Bronchial epithelial cell (primary cell): ENCODE data around the gene RPL28. TPM values are rescaled to one million over a fixed set of nuclear protein-coding genes. Genes with fewer than 3 reads are reported as not detected.

Source experiments
- DNase-seq: peaks from one replicate; pipeline ENCODE4 v3.0.0-alpha.2; 2010; ENCODE audit warnings: low read depth
- FAIRE-seq: peaks from 2 replicates; lab custom pipeline; 2011; peaks lifted over from hg19 to GRCh38; lab: Jason Lieb, UNC
- H3K27me3 ChIP-seq: 2 replicates; pipeline ENCODE4 v1.5.1; 2011; ENCODE audit warnings: low read length; ENCODE audit not compliant: control insufficient read depth, insufficient read depth
- H3K36me3 ChIP-seq: 2 replicates; pipeline ENCODE4 v1.5.1; 2011; ENCODE audit warnings: low read length; ENCODE audit not compliant: control insufficient read depth, insufficient read depth
- H3K4me3 ChIP-seq: 2 replicates; pipeline ENCODE4 v1.5.1; 2011; ENCODE audit warnings: mild to moderate bottlenecking, low read depth, low read length, control low read depth
- total RNA-seq: library from RNA; depleted of rRNA; stranded (reverse); fragments of >200 nt; gene quantifications from 2 replicates; pipeline ENCODE4 v1.2.1, GENCODE V29; 2014
- TF ChIP-seq, protein P1 (sequence below): IDR thresholded peaks from 2 replicates; pipeline ENCODE4 v1.5.1; 2011; ENCODE audit warnings: mild to moderate bottlenecking, moderate library complexity, low read length, control low read depth, inconsistent platforms; ENCODE audit not compliant: insufficient read depth, severe bottlenecking

The RPL28 gene
- total RNA-seq, 1 donor from 2014 or later: 603 TPM

DNA sequence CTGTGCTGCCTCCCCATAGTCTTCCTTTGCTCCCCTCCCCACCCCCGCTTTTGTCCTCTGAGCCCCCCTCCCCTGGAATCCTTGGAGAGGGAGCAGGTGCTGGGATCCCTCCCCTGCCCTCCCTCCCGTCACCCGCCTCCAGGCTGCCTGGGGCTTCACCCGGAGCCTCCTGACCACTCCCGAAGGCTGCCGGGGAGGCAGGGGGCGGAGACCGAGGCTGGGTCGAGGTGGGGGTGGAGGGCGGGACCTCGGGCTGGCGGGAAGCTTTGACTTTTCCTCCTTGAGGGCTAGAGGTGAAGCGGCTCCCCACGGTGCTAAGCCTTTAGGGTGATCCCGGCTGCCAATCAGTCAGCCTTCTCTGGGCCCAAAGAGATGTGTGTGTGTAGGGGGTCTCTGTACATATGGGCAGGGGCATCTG lies 44.6 kb upstream of the RPL28 start:
- H3K4me3 ChIP-seq: peak overlapping the region; percentile 82
- DNase-seq (peak; percentile 35), FAIRE-seq (no peak)
- TF ChIP-seq, protein P1, sequence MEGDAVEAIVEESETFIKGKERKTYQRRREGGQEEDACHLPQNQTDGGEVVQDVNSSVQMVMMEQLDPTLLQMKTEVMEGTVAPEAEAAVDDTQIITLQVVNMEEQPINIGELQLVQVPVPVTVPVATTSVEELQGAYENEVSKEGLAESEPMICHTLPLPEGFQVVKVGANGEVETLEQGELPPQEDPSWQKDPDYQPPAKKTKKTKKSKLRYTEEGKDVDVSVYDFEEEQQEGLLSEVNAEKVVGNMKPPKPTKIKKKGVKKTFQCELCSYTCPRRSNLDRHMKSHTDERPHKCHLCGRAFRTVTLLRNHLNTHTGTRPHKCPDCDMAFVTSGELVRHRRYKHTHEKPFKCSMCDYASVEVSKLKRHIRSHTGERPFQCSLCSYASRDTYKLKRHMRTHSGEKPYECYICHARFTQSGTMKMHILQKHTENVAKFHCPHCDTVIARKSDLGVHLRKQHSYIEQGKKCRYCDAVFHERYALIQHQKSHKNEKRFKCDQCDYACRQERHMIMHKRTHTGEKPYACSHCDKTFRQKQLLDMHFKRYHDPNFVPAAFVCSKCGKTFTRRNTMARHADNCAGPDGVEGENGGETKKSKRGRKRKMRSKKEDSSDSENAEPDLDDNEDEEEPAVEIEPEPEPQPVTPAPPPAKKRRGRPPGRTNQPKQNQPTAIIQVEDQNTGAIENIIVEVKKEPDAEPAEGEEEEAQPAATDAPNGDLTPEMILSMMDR: no peak
- peaks cover 16% of the 10 kb centered on the region for H3K36me3 ChIP-seq
- H3K27me3 ChIP-seq: no peaks in the 10 kb centered on the region

DNA sequence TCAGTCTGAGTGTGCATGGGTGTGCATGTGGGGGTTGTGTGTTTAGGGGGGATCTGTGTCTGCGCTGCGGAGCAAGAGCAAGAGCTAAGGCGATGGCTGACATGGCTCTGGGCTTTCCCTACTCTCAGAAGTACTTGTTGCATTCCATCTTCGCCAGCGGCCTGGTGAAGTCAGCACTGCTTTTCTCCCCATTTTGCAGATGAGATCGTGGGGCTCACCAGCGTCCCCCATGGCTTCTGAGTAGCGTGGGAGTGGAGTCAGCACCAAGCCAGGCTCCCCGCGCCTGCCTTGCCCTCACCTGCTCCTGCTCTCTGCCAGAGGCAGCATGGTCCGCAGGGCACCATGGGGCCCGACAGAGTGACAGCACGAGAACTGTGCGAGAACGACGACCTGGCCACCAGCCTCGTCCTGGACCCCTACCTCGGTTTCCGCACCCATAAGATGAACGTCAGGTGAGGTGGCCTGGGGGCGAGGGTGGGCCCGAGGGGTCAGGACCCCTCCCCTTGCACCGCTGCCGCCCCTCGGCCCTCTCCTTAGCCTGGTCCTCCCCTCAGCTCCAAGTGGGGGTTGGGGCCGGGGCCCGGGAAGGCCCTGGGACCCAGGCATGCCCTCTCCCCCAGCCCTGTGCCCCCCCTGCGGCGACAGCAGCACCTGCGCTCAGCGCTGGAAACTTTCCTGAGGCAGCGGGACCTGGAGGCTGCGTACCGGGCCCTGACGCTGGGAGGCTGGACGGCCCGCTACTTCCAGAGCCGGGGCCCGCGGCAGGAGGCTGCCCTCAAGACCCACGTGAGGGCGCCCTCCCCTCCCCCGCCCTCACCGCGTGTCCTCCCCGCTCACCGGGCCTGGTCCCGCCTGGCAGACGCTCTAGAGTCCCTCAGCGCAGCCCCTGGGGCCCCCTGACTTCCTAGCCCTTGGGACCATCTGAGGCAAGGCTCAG lies 43.9 kb upstream of the RPL28 start:
- Histone ChIP-seq H3K36me3 (peaks cover 18% of the 10 kb centered on the region), H3K4me3 (no peak overlapping the region), H3K27me3 (no peaks in the 10 kb centered on the region)
- DNase-seq: no peak
- peak; percentile 40 for FAIRE-seq
- TF ChIP-seq, protein P1: no peak

DNA sequence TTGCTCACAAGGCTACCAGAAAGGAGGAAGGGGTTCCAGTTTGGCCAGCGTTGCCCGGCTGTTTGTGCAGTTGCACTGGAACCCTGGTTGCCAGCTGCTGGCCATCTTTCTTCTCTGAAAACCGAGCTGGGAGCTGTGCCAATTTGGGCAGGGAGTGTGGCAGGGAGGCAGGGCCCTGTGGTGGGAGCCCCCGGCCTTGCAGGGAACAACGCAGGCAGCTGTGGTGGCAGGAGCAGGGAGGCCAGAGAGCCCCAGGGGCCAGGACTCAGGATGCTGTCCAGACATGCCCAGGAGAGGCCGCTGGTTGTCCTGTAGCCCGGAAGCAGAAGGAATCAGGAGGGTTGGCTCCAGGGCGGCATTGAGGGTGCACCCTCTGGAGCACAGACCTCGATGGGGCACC lies 41.3 kb upstream of the RPL28 start:
- DNase-seq: peak; percentile 43
- TF ChIP-seq, protein P1: no peak
- H3K27me3 ChIP-seq: no peaks in the 10 kb centered on the region
- H3K36me3 ChIP-seq: peaks cover 22% of the 10 kb centered on the region
- H3K4me3 ChIP-seq: no peak overlapping the region
- FAIRE-seq: no peak

DNA sequence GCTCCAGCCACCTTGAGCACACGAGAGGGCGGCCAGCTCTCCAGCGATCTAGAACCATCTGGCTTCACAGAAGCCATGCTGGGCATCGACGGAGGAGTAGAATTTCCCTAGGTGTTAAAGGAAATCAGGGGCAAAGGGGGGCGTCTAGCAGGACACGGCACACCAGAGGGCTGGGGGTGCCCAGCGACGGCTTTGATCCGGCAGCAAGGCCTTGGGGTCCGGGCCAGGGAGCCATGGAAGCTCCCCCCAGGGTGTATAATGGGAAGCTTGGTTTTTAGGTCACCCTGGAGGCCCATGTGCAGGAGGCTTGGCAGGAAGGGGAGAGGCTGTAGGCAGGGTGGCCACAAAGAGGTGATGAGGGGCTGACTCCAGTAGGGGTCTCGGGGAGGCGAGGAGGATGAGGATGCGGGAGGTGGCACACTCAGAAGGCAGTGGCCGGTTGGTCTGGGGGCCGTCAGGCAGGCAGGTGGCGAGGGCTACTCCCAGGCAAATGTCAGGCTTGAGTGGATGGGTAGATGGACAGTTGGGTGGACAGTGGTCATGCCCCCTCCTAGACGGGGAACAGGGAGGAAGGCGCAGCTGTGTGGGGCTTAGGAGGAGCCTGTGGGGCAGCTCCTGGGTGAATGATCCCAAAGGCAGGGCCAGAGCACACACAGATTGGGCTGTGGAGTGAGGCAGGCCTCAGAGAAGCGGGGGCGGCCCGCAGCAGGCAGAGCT lies 40.5 kb upstream of the RPL28 start:
- no peak for FAIRE-seq
- DNase-seq: no peak
- TF ChIP-seq, protein P1: no peak
- no peak overlapping the region for H3K4me3 ChIP-seq
- no peaks in the 10 kb centered on the region for H3K27me3 ChIP-seq
- H3K36me3 ChIP-seq: peaks cover 22% of the 10 kb centered on the region

DNA sequence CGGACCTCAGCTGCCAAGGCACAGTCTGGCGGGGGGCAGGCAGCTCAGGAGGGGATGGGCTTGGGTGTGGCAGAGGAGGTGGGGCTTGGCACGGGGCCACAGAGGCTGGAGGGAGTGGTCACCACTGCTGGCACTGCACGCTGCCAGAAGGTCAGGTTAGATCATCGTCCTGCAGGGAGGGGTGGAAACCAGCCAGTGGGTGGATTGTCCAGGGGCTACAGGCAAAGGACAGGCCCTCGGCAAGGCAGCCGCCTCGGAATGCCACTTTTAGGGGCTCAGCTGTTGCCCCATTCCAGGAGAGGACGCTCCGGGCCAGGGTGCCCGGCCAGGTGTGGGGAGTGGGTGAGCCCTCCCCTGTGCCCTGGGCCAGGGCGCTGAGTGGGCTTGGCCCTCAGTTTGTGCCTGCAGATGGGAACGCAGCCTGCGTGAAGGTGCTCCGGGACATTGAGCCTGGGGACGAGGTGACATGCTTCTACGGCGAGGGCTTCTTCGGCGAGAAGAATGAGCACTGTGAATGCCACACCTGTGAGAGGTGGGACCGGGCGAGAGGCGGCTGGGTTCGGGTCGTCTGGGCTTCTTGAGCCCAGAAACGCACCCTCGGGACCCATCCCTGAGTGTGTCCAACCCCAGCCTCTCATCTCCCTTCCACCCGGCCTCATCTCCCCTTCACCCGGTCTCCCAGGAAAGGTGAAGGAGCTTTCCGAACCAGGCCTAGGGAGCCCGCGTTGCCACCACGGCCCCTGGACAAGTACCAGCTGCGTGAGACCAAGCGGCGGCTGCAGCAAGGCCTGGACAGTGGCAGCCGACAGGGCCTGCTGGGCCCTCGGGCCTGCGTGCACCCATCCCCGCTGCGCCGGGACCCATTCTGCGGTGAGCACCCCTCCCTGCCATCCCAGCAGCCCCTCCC lies 39.7 kb upstream of the RPL28 start:
- Histone ChIP-seq H3K27me3 (no peaks in the 10 kb centered on the region), H3K36me3 (peaks cover 22% of the 10 kb centered on the region), H3K4me3 (no peak overlapping the region)
- FAIRE-seq (no peak), DNase-seq (no peak)
- TF ChIP-seq, protein P1: no peak
